RKO (cell line): ENCODE results near the gene SAA2.
A peak's percentile ranks its signal among the peaks of the same experiment; 100 is the strongest.
"Not testable (repeated sequence)": the region's sequence is repeated elsewhere in the genome, so short reads cannot be mapped to it uniquely, and the experiment has no call there.

Experiments
- DNase-seq: peaks from one replicate; pipeline ENCODE4 v3.0.0-alpha.2; 2016; ENCODE audit warnings: low spot score

The SAA2 gene

GRCh38 chr11:18248561-18248960 is at the start of gene SAA2:
TSS of gene SAA2 (minus strand) at chr11:18248668. CDS start at chr11:18248011, 657 bp downstream.
- DNase-seq: no peak

GRCh38 chr11:18295316-18295715 is 46.8 kb upstream of the SAA2 start:
- no peak for DNase-seq

GRCh38 chr11:18294862-18295261 is 46.4 kb upstream of the SAA2 start:
- no peak for DNase-seq

GRCh38 chr11:18288911-18289310 is 40.4 kb upstream of the SAA2 start:
- no peak for DNase-seq

- no peak for DNase-seq
These were observed 37.4 kb upstream of the SAA2 start for GRCh38 chr11:18285841-18286240.

GRCh38 chr11:18282626-18283025 is 34.2 kb upstream of the SAA2 start:
- no peak for DNase-seq

- no peak for DNase-seq
These were observed 32.1 kb upstream of the SAA2 start for GRCh38 chr11:18280438-18281045.

- DNase-seq: no peak
These were observed 29.2 kb upstream of the SAA2 start for GRCh38 chr11:18277565-18278271.

- no peak for DNase-seq
These were observed 22.7 kb upstream of the SAA2 start for GRCh38 chr11:18271206-18271605.

- peak; percentile 4 for DNase-seq
These were observed 21.6 kb upstream of the SAA2 start for GRCh38 chr11:18270102-18270501.

- not testable (repeated sequence) for DNase-seq
These were observed 20.8 kb upstream of the SAA2 start for GRCh38 chr11:18269252-18269651.

- DNase-seq: not testable (repeated sequence)
These were observed 19.1 kb upstream of the SAA2 start for GRCh38 chr11:18267335-18268133.

- no peak for DNase-seq
These were observed 17.5 kb upstream of the SAA2 start, which contains the start of gene SAA1 for GRCh38 chr11:18265949-18266348. TSS of gene SAA1 (plus strand) at chr11:18266264. CDS start at chr11:18266888, 624 bp downstream.

GRCh38 chr11:18264677-18265555 is 16.4 kb upstream of the SAA2 start:
- DNase-seq: no peak

GRCh38 chr11:18264035-18264434 is 15.6 kb upstream of the SAA2 start:
- no peak for DNase-seq

GRCh38 chr11:18262681-18263350 is 14.3 kb upstream of the SAA2 start:
- not testable (repeated sequence) for DNase-seq

- DNase-seq: no peak
These were observed 13.3 kb upstream of the SAA2 start for GRCh38 chr11:18261721-18262120.

GRCh38 chr11:18259259-18259658 is 10.8 kb upstream of the SAA2 start:
- no peak for DNase-seq

GRCh38 chr11:18254781-18255361 is 6.4 kb upstream of the SAA2 start:
- DNase-seq: no peak

GRCh38 chr11:18253778-18254338 is 5.4 kb upstream of the SAA2 start:
- DNase-seq: no peak

GRCh38 chr11:18253233-18253632 is 4.8 kb upstream of the SAA2 start:
- no peak for DNase-seq
